ENCODE measurements around the gene ZNF174. TPM values are rescaled to one million over a fixed set of nuclear protein-coding genes. Genes with fewer than 3 reads are reported as not detected.

ZNF174 gene
- 4.0 TPM for total RNA-seq

- ATAC-seq: peak; percentile 100
Measured at GRCh38 chr16:3400779-3401688, at the start of gene ZNF174, which contains the start of gene ZSCAN32. Gene ZNF174, plus strand, starts transcription at chr16:3401215. Its CDS starts 790 bp downstream, at chr16:3402005. Gene ZSCAN32, minus strand, starts transcription at chr16:3401004. Its CDS starts 3,447 bp downstream, at chr16:3397557.

DNA sequence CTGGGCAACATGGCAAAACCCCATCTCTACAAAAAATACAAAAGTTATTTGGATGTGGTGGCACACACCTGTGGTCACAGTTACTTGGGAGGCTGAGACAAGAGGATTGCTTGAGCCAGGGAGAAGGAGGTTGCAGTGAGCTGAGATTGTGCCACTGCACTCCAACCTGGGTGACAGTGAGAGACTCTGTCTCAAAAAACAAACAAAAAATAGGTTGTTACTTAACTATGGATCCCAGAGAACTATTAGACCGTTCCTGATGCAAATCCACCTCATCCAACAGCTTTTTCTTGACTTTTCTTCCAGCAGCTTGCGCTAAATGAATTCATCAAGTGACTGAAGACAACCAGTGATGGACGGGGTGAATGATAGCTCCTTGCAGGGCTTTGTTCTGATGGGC lies 45.4 kb upstream of the ZNF174 start, which contains the start of gene OR2C1:
Gene OR2C1, plus strand, starts transcription at position 301 of the 400 bp plus-strand sequence. Its CDS starts 52 bp downstream, at position 353.
- ATAC-seq: no peak

DNA sequence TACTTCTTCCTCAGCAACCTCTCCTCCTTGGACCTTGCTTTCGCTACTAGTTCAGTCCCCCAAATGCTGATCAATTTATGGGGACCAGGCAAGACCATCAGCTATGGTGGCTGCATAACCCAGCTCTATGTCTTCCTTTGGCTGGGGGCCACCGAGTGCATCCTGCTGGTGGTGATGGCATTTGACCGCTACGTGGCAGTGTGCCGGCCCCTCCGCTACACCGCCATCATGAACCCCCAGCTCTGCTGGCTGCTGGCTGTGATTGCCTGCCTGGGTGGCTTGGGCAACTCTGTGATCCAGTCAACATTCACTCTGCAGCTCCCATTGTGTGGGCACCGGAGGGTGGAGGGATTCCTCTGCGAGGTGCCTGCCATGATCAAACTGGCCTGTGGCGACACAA lies 44.9 kb upstream of the ZNF174 start:
- ATAC-seq: no peak

DNA sequence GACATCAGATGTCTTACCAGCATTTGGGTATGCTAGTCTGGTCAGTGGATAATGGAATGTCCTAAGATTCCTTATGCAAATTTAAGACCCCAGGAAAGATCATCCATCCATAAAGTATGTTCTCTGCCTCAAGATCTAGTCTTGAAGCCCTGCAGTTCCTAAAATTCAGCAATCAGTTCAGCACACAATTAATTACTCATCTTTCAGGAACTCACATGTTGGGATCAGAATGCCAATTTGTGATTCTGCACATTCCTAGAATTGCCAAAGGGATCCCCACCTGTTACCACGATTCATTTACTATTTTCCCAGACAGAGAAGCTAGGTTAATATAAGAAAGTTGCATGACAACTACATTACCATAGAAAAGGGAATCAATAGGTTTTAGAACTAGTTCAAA lies 42.1 kb upstream of the ZNF174 start:
- ATAC-seq: no peak

DNA sequence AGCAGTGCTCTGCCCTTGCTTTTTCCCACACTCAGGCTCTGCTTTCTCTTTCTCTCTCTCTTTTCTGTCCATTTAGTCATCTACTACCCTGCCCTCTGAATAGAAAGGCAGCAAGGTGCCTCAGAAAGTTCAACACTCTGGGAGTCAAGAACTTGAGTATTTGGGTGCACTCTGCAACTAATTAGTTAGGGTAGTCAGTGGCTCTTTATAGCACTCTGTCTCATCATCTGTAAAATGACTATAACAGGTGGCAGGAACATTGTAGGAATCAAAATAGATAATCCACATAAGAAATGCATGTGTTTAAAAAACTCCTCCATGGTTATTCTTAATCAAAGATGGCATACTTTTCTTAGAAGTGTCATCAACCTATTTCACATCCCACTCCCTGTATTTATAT lies 38.1 kb upstream of the ZNF174 start:
- no peak for ATAC-seq

- ATAC-seq: no peak
Measured at GRCh38 chr16:3363793-3364192, 37.2 kb upstream of the ZNF174 start.

DNA sequence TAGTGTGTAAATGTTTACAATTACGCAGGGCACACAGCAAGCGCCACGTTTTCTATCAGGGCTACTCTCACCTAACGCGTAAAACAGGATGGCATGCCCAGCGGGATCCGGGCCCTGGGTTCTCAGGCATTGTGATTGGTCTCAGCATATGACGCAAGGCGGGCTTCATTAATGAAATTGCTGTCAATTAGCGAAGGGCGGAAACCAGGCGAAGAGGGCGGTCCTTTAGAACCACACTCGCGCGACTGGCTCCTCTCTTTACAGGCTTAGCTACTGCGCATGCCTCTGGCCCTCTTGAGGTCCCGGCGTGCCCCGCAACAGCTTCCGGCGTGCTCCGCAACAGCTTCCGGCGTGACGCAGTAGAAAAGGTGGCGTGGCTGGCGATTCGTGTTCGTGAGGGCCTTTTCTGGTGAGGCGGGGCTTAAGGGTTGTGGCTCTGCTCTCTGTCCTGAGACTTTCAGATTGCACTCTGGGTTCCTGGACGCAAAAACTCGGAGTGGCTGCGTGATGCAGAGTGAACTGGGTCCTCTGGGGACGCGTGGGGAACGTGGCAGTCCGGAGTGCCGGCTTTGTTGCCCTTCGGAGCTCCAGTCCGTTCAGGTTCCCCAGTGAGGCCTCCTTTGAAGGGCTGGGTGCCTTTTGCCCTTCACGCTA lies 36.1 kb upstream of the ZNF174 start:
- ATAC-seq: peak; percentile 98

DNA sequence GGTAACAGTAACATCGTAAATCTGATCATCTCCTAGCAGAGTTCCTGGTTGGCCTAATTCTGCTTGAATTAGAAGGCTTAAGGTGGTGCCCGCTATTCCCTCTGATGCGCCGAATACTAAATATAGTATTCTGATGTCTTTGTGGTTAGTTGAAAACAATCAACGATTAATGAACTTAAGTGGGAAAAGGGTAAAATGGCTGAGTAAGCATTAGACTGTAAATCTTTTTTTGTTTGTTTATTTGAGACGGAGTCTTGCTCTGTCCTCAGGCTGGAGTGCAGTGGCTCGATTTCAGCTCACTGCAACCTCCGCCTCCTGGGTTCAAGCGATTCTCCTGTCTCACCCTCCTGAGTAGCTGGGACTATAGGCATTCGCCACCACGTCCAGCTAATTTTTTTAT lies 31.9 kb upstream of the ZNF174 start:
- ATAC-seq: no peak

- ATAC-seq: no peak
Measured at GRCh38 chr16:3375680-3376079, 25.3 kb upstream of the ZNF174 start.

DNA sequence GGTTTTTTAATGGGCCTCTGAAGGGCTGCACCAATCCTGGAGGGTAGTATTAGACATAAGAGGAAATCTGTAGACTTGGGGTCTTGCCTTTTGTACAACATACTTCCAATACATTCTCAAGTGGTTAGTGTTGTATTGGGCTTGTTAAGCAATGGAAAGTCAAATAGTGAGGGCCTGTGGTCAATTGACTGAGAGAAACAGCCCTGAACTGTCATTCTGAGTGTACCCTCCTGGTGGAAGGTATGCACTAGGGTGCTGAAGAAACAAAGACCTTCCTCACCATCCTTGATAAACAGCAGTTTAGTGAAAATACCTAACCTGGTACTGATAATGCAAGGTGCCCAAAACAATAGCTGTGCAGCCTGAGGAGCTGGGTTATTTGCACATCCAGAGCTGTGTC lies 23.1 kb upstream of the ZNF174 start:
- ATAC-seq: no peak

DNA sequence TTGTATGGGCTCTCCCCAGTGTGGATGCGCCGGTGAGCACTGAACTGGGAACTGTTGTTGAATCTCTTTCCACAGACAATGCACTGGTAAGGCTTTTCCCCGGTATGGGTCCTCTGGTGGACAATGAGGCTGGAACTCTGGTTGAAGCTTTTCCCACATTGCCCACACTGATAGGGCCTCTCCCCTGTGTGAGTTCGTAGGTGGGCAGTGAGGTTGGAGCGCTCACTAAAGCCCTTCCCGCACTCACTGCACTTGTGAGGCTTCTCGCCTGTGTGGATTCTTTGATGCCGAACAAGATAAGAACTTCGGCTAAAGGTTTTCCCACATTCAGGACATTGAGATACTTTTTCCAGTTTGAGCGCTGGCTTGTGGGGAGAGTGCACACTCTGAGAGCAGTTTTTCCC lies 18.0 kb upstream of the ZNF174 start:
- no peak for ATAC-seq

DNA sequence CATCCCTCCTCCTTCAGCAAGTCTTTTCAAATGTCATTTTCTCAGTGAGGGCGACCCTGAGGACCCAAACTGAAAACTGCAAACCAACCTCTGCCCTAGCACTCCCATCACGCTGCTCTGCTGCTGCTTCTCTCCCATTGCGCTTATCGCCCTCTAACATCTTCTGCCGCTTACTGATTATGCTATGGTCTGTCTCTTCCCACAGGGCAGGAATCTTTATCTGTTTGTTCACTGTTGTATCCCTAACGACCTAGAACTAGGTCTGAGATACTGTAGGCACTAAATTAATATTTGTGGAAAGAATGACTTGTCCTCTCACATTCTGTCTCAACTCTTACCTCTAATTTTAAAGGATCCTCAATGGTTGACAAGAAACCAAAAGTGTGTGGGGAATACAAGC lies 12.7 kb upstream of the ZNF174 start:
- ATAC-seq: no peak

DNA sequence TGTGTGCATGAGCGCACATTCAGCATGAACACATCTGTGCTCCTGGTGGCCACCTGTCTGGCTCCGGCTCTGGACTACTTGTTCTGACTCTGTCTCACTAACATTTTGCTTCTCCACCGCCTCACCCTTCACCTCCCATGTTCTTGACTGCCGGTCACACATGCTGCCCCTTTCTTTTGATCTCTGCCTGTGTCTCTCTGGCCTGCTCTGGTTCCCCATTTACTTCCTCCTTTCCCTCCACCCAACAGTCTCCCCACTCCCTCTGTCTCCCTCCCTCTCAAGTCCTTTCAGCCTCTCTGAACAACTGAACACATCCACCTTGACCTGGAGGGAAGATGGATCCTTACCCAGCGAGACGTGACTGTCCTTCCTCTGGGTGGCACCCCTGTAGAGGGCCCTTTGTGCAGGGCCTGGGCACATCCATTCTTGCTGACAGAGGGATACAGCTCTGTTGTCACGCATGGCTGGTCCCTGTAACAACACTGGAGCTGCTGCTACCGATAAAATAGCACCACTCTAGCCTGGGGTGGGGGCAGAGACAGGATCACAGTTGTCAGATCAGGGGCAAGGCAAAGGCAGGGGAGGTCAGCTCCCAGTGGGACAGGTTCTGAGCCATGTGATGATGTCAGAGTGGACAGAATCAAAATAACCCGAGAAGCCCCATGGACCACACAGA lies 11.2 kb upstream of the ZNF174 start:
- ATAC-seq: no peak

GRCh38 chr16:3400446-3400778 lies 603 bp upstream of the ZNF174 start:
- ATAC-seq: no peak

GRCh38 chr16:3401719-3402397 lies 843 bp downstream of the ZNF174 start:
- no peak for ATAC-seq

GRCh38 chr16:3408561-3409197 lies 7.7 kb downstream of the ZNF174 start:
- no peak for ATAC-seq

DNA sequence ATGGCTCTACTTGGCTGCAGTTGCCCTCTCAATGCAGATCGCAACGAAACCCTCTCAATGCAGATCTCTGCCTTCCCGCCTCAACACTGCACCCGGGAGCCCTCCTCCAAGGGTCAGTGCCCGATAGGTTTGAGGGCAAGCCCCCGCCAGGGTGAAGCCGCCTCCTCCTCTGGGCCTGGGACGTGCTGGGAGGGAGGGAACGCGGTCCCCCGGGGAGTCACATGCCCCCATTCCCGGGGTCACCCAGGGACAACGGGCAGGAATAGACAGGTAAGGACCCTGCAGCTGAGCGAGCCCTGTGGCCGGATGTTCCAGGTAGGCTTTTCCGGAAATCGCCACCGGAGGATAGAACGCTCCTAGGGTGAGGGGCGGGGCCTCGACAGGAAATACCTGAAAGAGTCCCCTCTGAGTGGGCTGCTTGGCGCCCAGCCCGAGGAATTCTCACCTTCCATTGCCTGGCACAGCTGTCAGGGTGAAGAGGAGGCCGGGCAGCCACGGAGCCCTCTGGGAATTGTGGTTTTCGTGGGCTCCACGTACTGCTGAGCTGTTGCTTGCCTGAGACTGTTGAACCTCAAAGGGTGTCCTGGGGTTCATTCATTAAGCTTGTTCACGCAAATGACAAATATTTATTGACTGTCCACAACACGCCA lies 12.8 kb downstream of the ZNF174 start:
- no peak for ATAC-seq

DNA sequence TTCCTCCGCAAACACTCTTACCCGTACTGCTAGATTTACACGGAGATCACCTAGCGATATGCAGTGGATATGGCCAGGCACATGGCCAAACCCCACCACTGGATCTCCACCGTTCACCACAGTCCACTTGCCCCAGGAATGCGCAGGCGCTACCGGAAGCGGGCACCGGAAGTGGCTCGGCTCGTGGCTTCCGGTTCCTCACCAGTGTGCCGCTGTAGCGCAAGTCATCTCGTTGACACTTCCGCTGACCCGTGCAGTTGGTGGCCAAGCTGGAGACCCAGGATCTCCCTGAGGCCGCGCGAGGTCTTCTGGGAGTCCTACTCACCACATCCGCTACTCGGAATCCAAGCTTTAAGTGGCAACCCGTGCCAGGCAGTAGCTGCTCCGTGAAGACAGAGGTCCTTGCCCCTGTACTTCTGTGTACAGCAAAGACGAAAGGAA lies 30.8 kb downstream of the ZNF174 start:
- ATAC-seq: peak; percentile 49

DNA sequence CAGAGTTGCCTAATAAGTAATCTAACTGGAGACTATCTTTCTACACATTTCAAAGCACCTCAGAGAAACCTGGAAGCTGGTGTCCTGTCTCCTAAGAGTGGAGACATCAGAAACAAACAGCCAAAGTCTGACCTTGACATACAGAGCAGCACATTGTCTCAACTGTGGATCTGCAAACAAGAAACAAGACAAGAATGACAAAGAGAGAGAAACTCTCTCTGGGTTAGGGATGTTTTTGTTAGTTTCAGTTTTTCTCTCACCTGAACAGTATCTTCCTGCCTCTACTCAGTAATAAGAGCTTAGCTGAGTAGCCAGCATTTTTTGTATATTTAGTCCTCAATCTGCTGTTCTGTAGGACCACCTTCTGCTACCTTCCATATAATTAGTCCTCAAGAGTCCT lies 33.4 kb downstream of the ZNF174 start:
- ATAC-seq: no peak

GRCh38 chr16:3439637-3440036 lies 38.6 kb downstream of the ZNF174 start:
- ATAC-seq: no peak

All from esophagus mucosa (tissue), 1 donor.